Measurements from ENCODE around the gene MAGEC3. TPM values are rescaled to one million over a fixed set of nuclear protein-coding genes. Genes with fewer than 3 reads are reported as not detected.
A peak's percentile ranks its signal among the peaks of the same experiment; 100 is the strongest.

Gene MAGEC3
- total RNA-seq, 1 donor from 2014 or later: not detected

DNA sequence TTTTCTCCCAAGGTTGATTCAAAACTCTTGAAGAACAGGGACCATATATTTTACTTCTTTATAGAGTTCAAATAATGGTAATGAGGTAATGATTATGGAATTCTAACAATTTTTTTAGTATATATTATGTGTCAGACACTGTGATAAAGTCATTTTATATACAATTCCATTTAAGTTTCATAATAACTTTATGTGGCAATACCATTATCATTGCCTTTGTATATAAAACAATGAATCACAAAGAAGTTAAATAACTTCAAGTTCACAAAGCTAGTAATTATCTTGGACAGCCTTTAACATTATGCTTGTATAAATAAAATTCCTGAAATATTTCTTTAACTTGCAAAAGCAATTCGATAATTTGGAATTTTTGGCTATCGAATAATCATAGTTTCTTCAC is 86.2 kb downstream of the MAGEC3 start:
- Mint-ChIP-seq H3K27ac (no peak overlapping the region), H3K27me3 (no peaks in the 10 kb centered on the region), H3K36me3 (no peaks in the 10 kb centered on the region), H3K9me3 (no peaks in the 10 kb centered on the region), H3K4me1 (ENCODE audit: unreplicated experiment) (no peaks in the 10 kb centered on the region), H3K4me3 (no peak overlapping the region)
- no peak for DNase-seq (ENCODE audit: extremely low spot score, unreplicated experiment)
- TF ChIP-seq CTCF (conservative IDR thresholded peaks at IDR 0.05): no peak

- TF ChIP-seq CTCF (conservative IDR thresholded peaks at IDR 0.05): no peak
- H3K27me3 Mint-ChIP-seq: no peaks in the 10 kb centered on the region
- DNase-seq (ENCODE audit: extremely low spot score, unreplicated experiment): no peak
- H3K9me3 Mint-ChIP-seq: no peaks in the 10 kb centered on the region
- H3K27ac Mint-ChIP-seq: no peak overlapping the region
- no peak overlapping the region for H3K4me3 Mint-ChIP-seq
- H3K4me1 Mint-ChIP-seq (ENCODE audit: unreplicated experiment): no peaks in the 10 kb centered on the region
- H3K36me3 Mint-ChIP-seq: no peaks in the 10 kb centered on the region
These were observed 90.3 kb downstream of the MAGEC3 start for GRCh38 chrX:141928432-141928831.

GRCh38 chrX:141934059-141934641 is 96.0 kb downstream of the MAGEC3 start:
- Mint-ChIP-seq H3K27me3 (no peaks in the 10 kb centered on the region), H3K27ac (no peak overlapping the region), H3K4me1 (ENCODE audit: unreplicated experiment) (no peaks in the 10 kb centered on the region), H3K36me3 (no peaks in the 10 kb centered on the region), H3K4me3 (no peak overlapping the region), H3K9me3 (no peaks in the 10 kb centered on the region)
- no peak for TF ChIP-seq CTCF (conservative IDR thresholded peaks at IDR 0.05)
- no peak for DNase-seq (ENCODE audit: extremely low spot score, unreplicated experiment)

- no peaks in the 10 kb centered on the region for H3K36me3 Mint-ChIP-seq
- no peak overlapping the region for H3K27ac Mint-ChIP-seq
- TF ChIP-seq CTCF (conservative IDR thresholded peaks at IDR 0.05): no peak
- H3K27me3 Mint-ChIP-seq: no peaks in the 10 kb centered on the region
- H3K4me3 Mint-ChIP-seq: no peak overlapping the region
- H3K9me3 Mint-ChIP-seq: no peaks in the 10 kb centered on the region
- no peak for DNase-seq (ENCODE audit: extremely low spot score, unreplicated experiment)
- H3K4me1 Mint-ChIP-seq (ENCODE audit: unreplicated experiment): no peaks in the 10 kb centered on the region
These were observed 97.5 kb downstream of the MAGEC3 start for GRCh38 chrX:141935645-141936044.

GRCh38 chrX:141936080-141936479 is 98.0 kb downstream of the MAGEC3 start:
- H3K27ac Mint-ChIP-seq: no peak overlapping the region
- TF ChIP-seq CTCF (conservative IDR thresholded peaks at IDR 0.05): peak; percentile 26
- H3K4me3 Mint-ChIP-seq: no peak overlapping the region
- DNase-seq (ENCODE audit: extremely low spot score, unreplicated experiment): no peak
- no peaks in the 10 kb centered on the region for H3K27me3 Mint-ChIP-seq
- H3K4me1 Mint-ChIP-seq (ENCODE audit: unreplicated experiment): no peaks in the 10 kb centered on the region
- no peaks in the 10 kb centered on the region for H3K36me3 Mint-ChIP-seq
- H3K9me3 Mint-ChIP-seq: no peaks in the 10 kb centered on the region

DNA sequence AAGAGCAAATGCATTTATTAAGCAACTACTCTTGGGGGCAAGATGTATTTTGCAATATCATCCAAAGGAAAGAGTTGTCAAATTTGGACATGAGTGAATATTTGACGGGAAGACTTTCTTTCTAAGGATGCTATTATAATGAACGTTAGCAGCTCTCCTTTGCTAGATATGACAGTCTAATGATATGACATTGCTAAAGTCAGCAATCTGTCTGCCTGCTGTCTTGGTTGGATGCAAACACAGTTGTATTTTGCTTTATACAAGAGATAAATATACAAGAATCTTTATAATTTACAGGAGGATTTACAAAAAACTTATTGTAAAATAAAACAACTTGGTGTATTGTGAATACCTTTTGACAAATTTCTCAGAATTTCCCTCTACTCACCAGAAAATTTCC is 103.1 kb downstream of the MAGEC3 start:
- no peaks in the 10 kb centered on the region for H3K4me1 Mint-ChIP-seq (ENCODE audit: unreplicated experiment)
- DNase-seq (ENCODE audit: extremely low spot score, unreplicated experiment): no peak
- TF ChIP-seq CTCF (conservative IDR thresholded peaks at IDR 0.05): no peak
- no peak overlapping the region for H3K27ac Mint-ChIP-seq
- H3K27me3 Mint-ChIP-seq: no peaks in the 10 kb centered on the region
- H3K9me3 Mint-ChIP-seq: no peaks in the 10 kb centered on the region
- no peak overlapping the region for H3K4me3 Mint-ChIP-seq
- no peaks in the 10 kb centered on the region for H3K36me3 Mint-ChIP-seq

Measured in type B pancreatic cell (in vitro differentiated cells).